SU-DHL-6 (cell line): Measurements from ENCODE around the gene NT5C1A.

Experiments used
- H2AFZ ChIP-seq: fragments of 200-600 bp; sonication (generic); 2 replicates; pipeline ENCODE4 v1.6.1; 2014; ENCODE audit warnings: low read depth, mild to moderate bottlenecking, moderate library complexity, mixed read lengths, antibody characterized with exemption, low read length; ENCODE audit not compliant: severe bottlenecking
- H3F3A ChIP-seq: fragments of 200-600 bp; shearing (Covaris generic); 2 replicates; pipeline ENCODE4 v1.6.0; 2016; ENCODE audit warnings: antibody characterized with exemption, mild to moderate bottlenecking; ENCODE audit not compliant: insufficient read depth
- H3K27ac ChIP-seq: fragments of 200-600 bp; sonication (generic); 2 replicates; pipeline ENCODE4 v1.5.1; 2016; ENCODE audit warnings: low read depth, mild to moderate bottlenecking, low read length, moderate library complexity, mixed read lengths
- H3K27me3 ChIP-seq: fragments of 200-600 bp; sonication (generic), shearing (Covaris generic); 2 replicates; pipeline ENCODE4 v1.6.0; 2014; ENCODE audit warnings: mild to moderate bottlenecking, low read length
- H3K36me3 ChIP-seq: fragments of 200-600 bp; sonication (generic); 2 replicates; pipeline ENCODE4 v1.6.1; 2014; ENCODE audit warnings: mild to moderate bottlenecking, low read length, mixed read lengths
- H3K4me2 ChIP-seq: fragments of 300-600, 200-600 bp; shearing (Covaris generic), sonication (generic); 2 replicates; pipeline ENCODE4 v1.6.0; 2014; ENCODE audit warnings: low read length, low read depth, mild to moderate bottlenecking; ENCODE audit not compliant: poor library complexity, severe bottlenecking
- H3K4me3 ChIP-seq: fragments of 200-600 bp; sonication (generic); 2 replicates; pipeline ENCODE4 v1.5.1; 2014; ENCODE audit warnings: antibody characterized with exemption, low read length, mild to moderate bottlenecking, mixed read lengths; ENCODE audit not compliant: insufficient read depth, poor library complexity, severe bottlenecking
- H3K79me2 ChIP-seq: fragments of 200-600 bp; sonication (generic); 2 replicates; pipeline ENCODE4 v1.6.1; 2014; ENCODE audit warnings: mild to moderate bottlenecking, low read length, moderate library complexity; ENCODE audit not compliant: insufficient read depth
- H3K9ac ChIP-seq: fragments of 200-600 bp; sonication (generic); 2 replicates; pipeline ENCODE4 v1.7.0; 2014; ENCODE audit warnings: mild to moderate bottlenecking, low read length
- H3K9me2 ChIP-seq: fragments of 200-600 bp; sonication (generic); replicated peaks from 2 replicates; pipeline ENCODE4 v1.6.1; 2014; ENCODE audit warnings: low read length; ENCODE audit not compliant: insufficient read depth
- H3K9me3 ChIP-seq: fragments of 200-600 bp; sonication (generic); 2 replicates; pipeline ENCODE4 v1.6.1; 2014; ENCODE audit warnings: low read length, mixed read lengths; ENCODE audit not compliant: insufficient read depth
- H4K20me1 ChIP-seq: fragments of 200-600 bp; sonication (generic); 2 replicates; pipeline ENCODE4 v1.6.1; 2014; ENCODE audit warnings: low read depth, mild to moderate bottlenecking, antibody characterized with exemption, low read length, moderate library complexity, mixed read lengths
- CTCF ChIP-seq: fragments of 200-600 bp; sonication (generic); IDR thresholded peaks from one replicate; pipeline ENCODE4 v1.5.1; 2017; ENCODE audit warnings: antibody characterized with exemption, mild to moderate bottlenecking, low read length, moderate library complexity; ENCODE audit not compliant: insufficient read depth, poor library complexity, severe bottlenecking
- EZH2phosphoT487 ChIP-seq: fragments of 200-600 bp; sonication (generic), shearing (Covaris generic); conservative IDR thresholded peaks from 2 replicates; pipeline ENCODE4 v1.6.1; 2018; ENCODE audit warnings: mild to moderate bottlenecking, antibody characterized with exemption, low read length, moderate library complexity, mixed read lengths

The NT5C1A gene

GRCh38 chr1:39701049-39701439 is 29.1 kb upstream of the NT5C1A start:
- H3K27ac ChIP-seq = no peak overlapping the region
- no peak overlapping the region for H2AFZ ChIP-seq
- no peaks in the 10 kb centered on the region for H3K36me3 ChIP-seq
- H3K79me2 ChIP-seq = no peaks in the 10 kb centered on the region
- H3K9me2 ChIP-seq = no peaks in the 10 kb centered on the region
- H3K27me3 ChIP-seq = no peaks in the 10 kb centered on the region
- H3K4me2 ChIP-seq = no peak overlapping the region
- no peak overlapping the region for H3K4me3 ChIP-seq
- H3F3A ChIP-seq = no peaks in the 10 kb centered on the region
- TF ChIP-seq EZH2phosphoT487 = no peak
- no peak for TF ChIP-seq CTCF
- no peak overlapping the region for H3K9ac ChIP-seq
- H4K20me1 ChIP-seq = no peaks in the 10 kb centered on the region
- H3K9me3 ChIP-seq = no peaks in the 10 kb centered on the region

- no peak overlapping the region for H3K4me3 ChIP-seq
- TF ChIP-seq CTCF (no peak), EZH2phosphoT487 (no peak)
- no peaks in the 10 kb centered on the region for H3F3A ChIP-seq
- no peak overlapping the region for H3K9ac ChIP-seq
- no peaks in the 10 kb centered on the region for H3K79me2 ChIP-seq
- no peak overlapping the region for H3K4me2 ChIP-seq
- no peaks in the 10 kb centered on the region for H3K27me3 ChIP-seq
- no peaks in the 10 kb centered on the region for H3K36me3 ChIP-seq
- no peaks in the 10 kb centered on the region for H4K20me1 ChIP-seq
- H3K9me3 ChIP-seq = no peaks in the 10 kb centered on the region
- H3K9me2 ChIP-seq = no peaks in the 10 kb centered on the region
- no peak overlapping the region for H3K27ac ChIP-seq
- no peak overlapping the region for H2AFZ ChIP-seq
These were observed 28.4 kb upstream of the NT5C1A start for GRCh38 chr1:39700348-39700747.

DNA sequence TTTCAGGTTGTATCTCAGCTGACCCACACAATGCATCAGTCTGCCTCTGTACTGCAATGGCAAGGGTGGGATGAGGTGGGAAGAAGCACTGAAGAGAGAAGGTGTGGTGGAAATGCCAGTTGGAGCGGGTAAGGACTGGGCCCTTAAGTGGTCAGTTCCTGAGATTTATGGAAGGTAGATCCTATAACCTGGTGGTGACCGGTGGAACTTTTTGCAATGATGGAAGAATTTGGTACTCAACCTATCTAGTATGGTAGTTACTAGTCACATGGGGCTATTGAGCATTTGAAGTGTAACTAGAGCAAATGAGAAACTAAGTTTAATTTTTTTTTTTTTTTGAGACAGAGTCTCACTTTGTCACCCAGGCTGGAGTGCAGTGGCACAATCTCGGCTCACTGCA is 27.5 kb upstream of the NT5C1A start:
- no peaks in the 10 kb centered on the region for H3K27me3 ChIP-seq
- H2AFZ ChIP-seq = no peak overlapping the region
- no peak for TF ChIP-seq EZH2phosphoT487
- TF ChIP-seq CTCF = no peak
- no peaks in the 10 kb centered on the region for H3K9me2 ChIP-seq
- no peak overlapping the region for H3K9ac ChIP-seq
- no peaks in the 10 kb centered on the region for H3F3A ChIP-seq
- H3K9me3 ChIP-seq = no peaks in the 10 kb centered on the region
- no peaks in the 10 kb centered on the region for H3K36me3 ChIP-seq
- no peaks in the 10 kb centered on the region for H3K79me2 ChIP-seq
- H3K27ac ChIP-seq = no peak overlapping the region
- H4K20me1 ChIP-seq = no peaks in the 10 kb centered on the region
- H3K4me3 ChIP-seq = no peak overlapping the region
- no peak overlapping the region for H3K4me2 ChIP-seq

DNA sequence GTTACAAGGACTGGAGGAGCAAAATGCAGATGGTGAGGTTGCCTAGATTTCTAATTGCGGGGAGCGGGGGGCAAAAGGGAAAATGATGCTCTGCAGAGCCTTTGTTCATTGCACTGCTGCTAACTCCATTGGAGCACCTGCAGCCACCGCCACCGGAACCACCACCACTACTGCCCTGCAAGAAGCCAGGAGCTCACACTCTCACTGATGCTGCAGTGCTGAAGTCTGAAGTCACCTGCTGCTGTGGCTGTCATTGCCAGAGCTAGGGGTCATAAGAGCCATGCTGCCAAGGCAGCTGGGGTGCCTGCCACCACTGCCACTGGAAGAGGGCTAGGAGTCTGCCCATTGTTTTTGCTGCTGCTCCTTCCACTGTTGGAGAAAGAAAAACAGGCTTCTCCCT is 26.7 kb upstream of the NT5C1A start:
- H3K4me3 ChIP-seq = no peak overlapping the region
- no peaks in the 10 kb centered on the region for H3F3A ChIP-seq
- no peaks in the 10 kb centered on the region for H3K9me2 ChIP-seq
- no peak overlapping the region for H3K9ac ChIP-seq
- H3K27ac ChIP-seq = no peak overlapping the region
- H3K4me2 ChIP-seq = no peak overlapping the region
- no peaks in the 10 kb centered on the region for H3K36me3 ChIP-seq
- TF ChIP-seq CTCF (no peak), EZH2phosphoT487 (no peak)
- H3K9me3 ChIP-seq = no peaks in the 10 kb centered on the region
- H3K79me2 ChIP-seq = no peaks in the 10 kb centered on the region
- no peak overlapping the region for H2AFZ ChIP-seq
- H3K27me3 ChIP-seq = no peaks in the 10 kb centered on the region
- H4K20me1 ChIP-seq = no peaks in the 10 kb centered on the region
